CD14-positive monocyte (primary cell): Measurements from ENCODE around the gene F7. TPM values are rescaled to one million over a fixed set of nuclear protein-coding genes. Genes with fewer than 3 reads are reported as not detected.

Experiments
- DNase-seq, 3 donors: peaks; one replicate each; pipeline ENCODE4 v3.0.0-alpha.2; 2011 to 2022
- H2AFZ ChIP-seq: 2 replicates; pipeline ENCODE4 v1.6.0; 2012; ENCODE audit warnings: mild to moderate bottlenecking, low read depth, low read length, inconsistent platforms; ENCODE audit not compliant: insufficient read depth, poor library complexity, severe bottlenecking
- H3K27ac ChIP-seq, 2 donors: 1 replicate in 1 of 2; 2 replicates in 1 of 2; pipeline ENCODE4 v1.5.1; 2012 to 2013; ENCODE audit warnings: low read length in 2 of 2, control low read depth in 1 of 2, inconsistent platforms in 1 of 2, low read depth in 1 of 2, mild to moderate bottlenecking in 1 of 2
- H3K27me3 ChIP-seq, 2 donors: one replicate each; pipeline versions ENCODE4 v1.6.0 to v1.6.1; 2011 to 2013; ENCODE audit warnings: low read length in 2 of 2; ENCODE audit not compliant: control insufficient read depth in 2 of 2, insufficient read depth in 2 of 2
- H3K36me3 ChIP-seq, 2 donors: replicated peaks in 1 of 2; 1 replicate in 1 of 2; 2 replicates in 1 of 2; pipeline versions ENCODE4 v1.5.1 to v1.6.1; 2012 to 2013; ENCODE audit warnings: low read length in 2 of 2, control low read depth in 1 of 2, inconsistent platforms in 1 of 2, mild to moderate bottlenecking in 1 of 2; ENCODE audit not compliant: insufficient read depth in 2 of 2, control insufficient read depth in 1 of 2
- H3K4me1 ChIP-seq, 2 donors: 1 replicate in 1 of 2; 2 replicates in 1 of 2; pipeline versions ENCODE4 v1.5.1 to v1.6.1; 2012 to 2013; ENCODE audit warnings: low read length in 2 of 2, control low read depth in 1 of 2, inconsistent platforms in 1 of 2, mild to moderate bottlenecking in 1 of 2, moderate library complexity in 1 of 2; ENCODE audit not compliant: insufficient read depth in 2 of 2, control insufficient read depth in 1 of 2
- H3K4me2 ChIP-seq: replicated peaks from 2 replicates; pipeline ENCODE3; 2012; ENCODE audit warnings: low read length, moderate library complexity, mild to moderate bottlenecking; ENCODE audit not compliant: poor library complexity, severe bottlenecking; ENCODE audit errors: extremely low read depth
- H3K4me3 ChIP-seq, 3 experiments: fragments of 200-600 bp in 1 of 3; sonication (generic) in 1 of 3; replicated peaks in 1 of 3; 1 replicate in 2 of 3; 2 replicates in 1 of 3; pipeline ENCODE4 v1.5.1; 2011 to 2013; ENCODE audit warnings: low read length in 3 of 3, mild to moderate bottlenecking in 3 of 3, control low read depth in 2 of 3, low read depth in 2 of 3, inconsistent platforms in 1 of 3, moderate library complexity in 1 of 3
- H3K79me2 ChIP-seq: 2 replicates; pipeline ENCODE4 v1.6.0; 2012; ENCODE audit warnings: mild to moderate bottlenecking, control low read depth, inconsistent platforms, low read length, moderate library complexity; ENCODE audit not compliant: insufficient read depth
- H3K9ac ChIP-seq: 2 replicates; pipeline ENCODE4 v1.6.0; 2017; ENCODE audit warnings: low read length, mild to moderate bottlenecking; ENCODE audit not compliant: insufficient read depth, poor library complexity, severe bottlenecking
- H3K9me3 ChIP-seq, 2 donors: replicated peaks in 1 of 2; 1 replicate in 1 of 2; 2 replicates in 1 of 2; pipeline versions ENCODE4 v1.5.1 to v1.6.1; 2012 to 2013; ENCODE audit warnings: low read length in 2 of 2, control low read depth in 1 of 2; ENCODE audit not compliant: control insufficient read depth in 1 of 2, insufficient read depth in 1 of 2
- H4K20me1 ChIP-seq: 2 replicates; pipeline ENCODE4 v1.6.0; 2012; ENCODE audit warnings: mild to moderate bottlenecking, low read length, control low read depth, moderate library complexity; ENCODE audit not compliant: insufficient read depth
- H3K27ac Mint-ChIP-seq, 7 donors: one replicate each; pipeline ENCODE4 v1.8.0; 2020; ENCODE audit warnings: mild to moderate bottlenecking in 7 of 7, mixed read lengths in 7 of 7, moderate library complexity in 6 of 7, inconsistent platforms in 2 of 7
- H3K27me3 Mint-ChIP-seq, 3 donors: one replicate each; pipeline ENCODE4 v1.8.0; 2021 to 2022; ENCODE audit warnings: low read depth in 3 of 3, mild to moderate bottlenecking in 3 of 3, mixed read lengths in 3 of 3, moderate library complexity in 3 of 3, inconsistent platforms in 1 of 3
- H3K36me3 Mint-ChIP-seq, 2 donors: one replicate each; pipeline ENCODE4 v1.8.0; 2020; ENCODE audit warnings: mixed read lengths in 2 of 2, inconsistent platforms in 1 of 2, mild to moderate bottlenecking in 1 of 2
- H3K4me1 Mint-ChIP-seq: one replicate; pipeline ENCODE4 v1.8.0; 2020; ENCODE audit warnings: mild to moderate bottlenecking, mixed read lengths
- H3K4me3 Mint-ChIP-seq, 2 donors: one replicate each; pipeline ENCODE4 v1.8.0; 2020; ENCODE audit warnings: mild to moderate bottlenecking in 2 of 2, mixed read lengths in 2 of 2, moderate library complexity in 1 of 2
- H3K9me3 Mint-ChIP-seq, 7 donors: one replicate each; pipeline ENCODE4 v1.8.0; 2020 to 2022; ENCODE audit warnings: mixed read lengths in 7 of 7, mild to moderate bottlenecking in 6 of 7, moderate library complexity in 6 of 7, inconsistent platforms in 2 of 7
- CTCF ChIP-seq: fragments of 200-600 bp; IDR thresholded peaks from one replicate; pipeline ENCODE4 v1.8.0; 2022; ENCODE audit warnings: antibody characterized with exemption, mild to moderate bottlenecking
- WGBS: methylation state at CpG from one replicate; pipeline ENCODE4 v1.1.5; 2013; ENCODE audit warnings: missing lambda C conversion rate; ENCODE audit not compliant: insufficient coverage; 5-methylcytosine and 5-hydroxymethylcytosine counted together
- intact Hi-C, 2 donors: fragments of 100-400 bp; cut with micrococcal nuclease; formaldehyde crosslinking; loops; one replicate each; pipeline versions ENCODE4 v1.15.0 to v1.15.1; 2023
- polyA plus RNA-seq, 3 donors: library from polyadenylated mRNA; depleted of rRNA in 1 of 3; unstranded in 2 of 3; stranded (reverse) in 1 of 3; fragments of 300-500 nt in 2 of 3; fragments of >200 nt in 1 of 3; fragmentation: Illumina TruSeq in 2 of 3; gene quantifications; 1 replicate in 2 of 3; 2 replicates in 1 of 3; pipeline ENCODE4 v1.2.3, GENCODE V29; 2012 to 2021

Gene F7
- polyA plus RNA-seq, 3 donors = not detected

- H3K9me3 ChIP-seq = no peaks in the 10 kb centered on the region
- H3K4me1 ChIP-seq = no peaks in the 10 kb centered on the region
- DNase-seq = no peak
- no peak for TF ChIP-seq CTCF
- H3K27ac Mint-ChIP-seq = no peak overlapping the region
- no peak overlapping the region for H3K9ac ChIP-seq
- H3K79me2 ChIP-seq = no peaks in the 10 kb centered on the region
- no peaks in the 10 kb centered on the region for H3K4me1 Mint-ChIP-seq
- H3K4me3 Mint-ChIP-seq = no peak overlapping the region
- H3K9me3 Mint-ChIP-seq = peaks cover 0 to 1% (median 0%) of the 10 kb centered on the region in 7 donors
- H3K27me3 ChIP-seq = peaks cover 0 to 5% of the 10 kb centered on the region in 2 donors
- no peak overlapping the region for H3K4me3 ChIP-seq
- H3K27me3 Mint-ChIP-seq = peaks cover 3 to 7% (median 4%) of the 10 kb centered on the region in 3 donors
- no peak overlapping the region for H2AFZ ChIP-seq
- no peaks in the 10 kb centered on the region for H3K36me3 Mint-ChIP-seq
- intact Hi-C loops = no loop called here
- no peak overlapping the region for H3K27ac ChIP-seq
- no peaks in the 10 kb centered on the region for H3K36me3 ChIP-seq
- WGBS = 96% methylated on average over 40 of the region's 42 CpGs
- no peaks in the 10 kb centered on the region for H4K20me1 ChIP-seq
- no peak overlapping the region for H3K4me2 ChIP-seq
Measured at GRCh38 chr13:113118261-113119021, 12.8 kb downstream of the F7 start.

- Histone ChIP-seq H3K4me1 (no peaks in the 10 kb centered on the region), H4K20me1 (no peaks in the 10 kb centered on the region), H3K4me3 (no peak overlapping the region), H3K27ac (no peak overlapping the region), H3K9ac (no peak overlapping the region), H2AFZ (no peak overlapping the region), H3K27me3 (peaks cover 0 to 1% of the 10 kb centered on the region in 2 donors), H3K36me3 (no peaks in the 10 kb centered on the region), H3K79me2 (no peaks in the 10 kb centered on the region), H3K9me3 (no peaks in the 10 kb centered on the region), H3K4me2 (no peak overlapping the region)
- H3K9me3 Mint-ChIP-seq = peaks cover 0 to 1% (median 0%) of the 10 kb centered on the region in 7 donors
- peaks cover 3 to 7% (median 4%) of the 10 kb centered on the region in 3 donors for H3K27me3 Mint-ChIP-seq
- no peak for DNase-seq
- no peaks in the 10 kb centered on the region for H3K36me3 Mint-ChIP-seq
- no peak overlapping the region for H3K4me3 Mint-ChIP-seq
- H3K27ac Mint-ChIP-seq = peak overlapping the region in 1 of 7 donors; percentile 58
- no peak for TF ChIP-seq CTCF
- WGBS = 88% methylated on average over 14 of the region's 16 CpGs
- H3K4me1 Mint-ChIP-seq = no peaks in the 10 kb centered on the region
- intact Hi-C loops = no loop called here
Measured at GRCh38 chr13:113119166-113119821, 13.7 kb downstream of the F7 start.
